HG03108 (cell line): Measurements from ENCODE around the gene RBM38.
"Not testable (repeated sequence)": the region's sequence is repeated elsewhere in the genome, so short reads cannot be mapped to it uniquely, and the experiment has no call there.

Source experiments
- ATAC-seq: cut with Tn5 transposase; IDR thresholded peaks from one replicate; pipeline ENCODE4 v1.9.1; 2021; ENCODE audit warnings: moderate library complexity; ENCODE audit not compliant: unreplicated experiment

Gene RBM38

GRCh38 chr20:57416296-57417022 is 25.3 kb downstream of the RBM38 start:
- ATAC-seq = no peak

- ATAC-seq = no peak
Observed at GRCh38 chr20:57417051-57417689, 26.0 kb downstream of the RBM38 start.

GRCh38 chr20:57417830-57418780 is 26.9 kb downstream of the RBM38 start:
- no peak for ATAC-seq

- not testable (repeated sequence) for ATAC-seq
Observed at GRCh38 chr20:57419479-57419878, 28.3 kb downstream of the RBM38 start.

- no peak for ATAC-seq
Observed at GRCh38 chr20:57420571-57421252, 29.5 kb downstream of the RBM38 start.

GRCh38 chr20:57421253-57422220 is 30.3 kb downstream of the RBM38 start:
- ATAC-seq = no peak

GRCh38 chr20:57422254-57422653 is 31.1 kb downstream of the RBM38 start:
- ATAC-seq = no peak

GRCh38 chr20:57425150-57426013 is 34.2 kb downstream of the RBM38 start:
- ATAC-seq = no peak

GRCh38 chr20:57426271-57426689 is 35.1 kb downstream of the RBM38 start:
- no peak for ATAC-seq

- no peak for ATAC-seq
Observed at GRCh38 chr20:57426831-57427230, 35.6 kb downstream of the RBM38 start.

GRCh38 chr20:57428324-57429158 is 37.3 kb downstream of the RBM38 start:
- no peak for ATAC-seq

- no peak for ATAC-seq
Observed at GRCh38 chr20:57429159-57429496, 37.9 kb downstream of the RBM38 start.

- ATAC-seq = no peak
Observed at GRCh38 chr20:57429580-57430200, 38.5 kb downstream of the RBM38 start.

- not testable (repeated sequence) for ATAC-seq
Observed at GRCh38 chr20:57430201-57430596, 39.0 kb downstream of the RBM38 start.

- ATAC-seq = no peak
Observed at GRCh38 chr20:57431539-57431835, 40.3 kb downstream of the RBM38 start.

- no peak for ATAC-seq
Observed at GRCh38 chr20:57432480-57432861, 41.3 kb downstream of the RBM38 start.

GRCh38 chr20:57432862-57433491 is 41.8 kb downstream of the RBM38 start:
- ATAC-seq = peak; percentile 86
